ENCODE measurements around the gene CSPG4. TPM values are rescaled to one million over a fixed set of nuclear protein-coding genes. Genes with fewer than 3 reads are reported as not detected.

The CSPG4 gene
- total and polyA plus RNA-seq, 2 of the 4 experiments (the other 2 are of a cell fraction): 12.4 to 28.4 TPM

- H3K9me3 ChIP-seq (ENCODE audit: control insufficient read depth, insufficient read depth, low read length): no peaks in the 10 kb centered on the region
- peak overlapping the region; percentile 97 for H4K91ac ChIP-seq (ENCODE audit: insufficient read depth, low read depth, low read length)
- peak overlapping the region; percentile 64; the same call in 1 of the 2 replicates for H2BK120ac ChIP-seq (ENCODE audit: low read depth, low read length)
- peaks cover 32% of the 10 kb centered on the region for H3K36me3 ChIP-seq (ENCODE audit: control insufficient read depth, insufficient read depth, low read length)
- peak overlapping the region; percentile 94 for H3K27ac ChIP-seq (ENCODE audit: insufficient read depth, low read length)
- H3K23ac ChIP-seq (ENCODE audit: low read depth, low read length): peak overlapping the region; percentile 99
- peak overlapping the region; percentile 94 for H2AFZ ChIP-seq (replicated peaks; ENCODE audit: low read length, poor library complexity)
- peak overlapping the region; percentile 99 for H3K9ac ChIP-seq (ENCODE audit: low read depth, low read length)
- ChIA-PET CTCF (no interaction called here), POLR2A (ENCODE audit: unreplicated experiment) (interaction anchor here (1.0 kb wide), 2 partner anchors 12 to 196 kb away, joined by 3 to 12 read pairs; no protein-coding TSS in a partner anchor)
- H3K27me3 ChIP-seq (ENCODE audit: control insufficient read depth, insufficient read depth, low read length): no peaks in the 10 kb centered on the region
- dilution Hi-C loops (cut with HindIII; ENCODE audit: low sequenced_read_pairs, unreplicated experiment): no loop called here
- peak overlapping the region; percentile 99 for H3K14ac ChIP-seq (replicated peaks; ENCODE audit: low read depth, low read length)
- TF ChIP-seq MAZ (IDR thresholded peaks at IDR 0.05; ENCODE audit: borderline replicate concordance, low read depth, low read length) (no peak), MXI1 (IDR thresholded peaks at IDR 0.05; ENCODE audit: borderline replicate concordance, low read depth, low read length) (no peak), POLR2A (IDR thresholded peaks at IDR 0.05; ENCODE audit: low read depth, low read length) (no peak), FOS (IDR thresholded peaks at IDR 0.05; ENCODE audit: low read depth, low read length) (no peak), CEBPB (IDR thresholded peaks at IDR 0.05; ENCODE audit: low read depth, low read length) (no peak), RFX5 (IDR thresholded peaks at IDR 0.05; ENCODE audit: low read depth, low read length) (no peak), MAFK (IDR thresholded peaks at IDR 0.05; ENCODE audit: low read depth, low read length) (no peak), BHLHE40 (IDR thresholded peaks at IDR 0.05; ENCODE audit: low read depth, low read length) (no peak), NFE2L2 (IDR thresholded peaks at IDR 0.05; ENCODE audit: low read depth, low read length) (no peak), CHD1 (IDR thresholded peaks at IDR 0.05; ENCODE audit: low read depth, low read length) (no peak)
- TF ChIP-seq, protein P1, sequence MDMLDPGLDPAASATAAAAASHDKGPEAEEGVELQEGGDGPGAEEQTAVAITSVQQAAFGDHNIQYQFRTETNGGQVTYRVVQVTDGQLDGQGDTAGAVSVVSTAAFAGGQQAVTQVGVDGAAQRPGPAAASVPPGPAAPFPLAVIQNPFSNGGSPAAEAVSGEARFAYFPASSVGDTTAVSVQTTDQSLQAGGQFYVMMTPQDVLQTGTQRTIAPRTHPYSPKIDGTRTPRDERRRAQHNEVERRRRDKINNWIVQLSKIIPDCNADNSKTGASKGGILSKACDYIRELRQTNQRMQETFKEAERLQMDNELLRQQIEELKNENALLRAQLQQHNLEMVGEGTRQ (IDR thresholded peaks at IDR 0.05; ENCODE audit: low read depth, low read length): no peak
- TF ChIP-seq, protein P2, sequence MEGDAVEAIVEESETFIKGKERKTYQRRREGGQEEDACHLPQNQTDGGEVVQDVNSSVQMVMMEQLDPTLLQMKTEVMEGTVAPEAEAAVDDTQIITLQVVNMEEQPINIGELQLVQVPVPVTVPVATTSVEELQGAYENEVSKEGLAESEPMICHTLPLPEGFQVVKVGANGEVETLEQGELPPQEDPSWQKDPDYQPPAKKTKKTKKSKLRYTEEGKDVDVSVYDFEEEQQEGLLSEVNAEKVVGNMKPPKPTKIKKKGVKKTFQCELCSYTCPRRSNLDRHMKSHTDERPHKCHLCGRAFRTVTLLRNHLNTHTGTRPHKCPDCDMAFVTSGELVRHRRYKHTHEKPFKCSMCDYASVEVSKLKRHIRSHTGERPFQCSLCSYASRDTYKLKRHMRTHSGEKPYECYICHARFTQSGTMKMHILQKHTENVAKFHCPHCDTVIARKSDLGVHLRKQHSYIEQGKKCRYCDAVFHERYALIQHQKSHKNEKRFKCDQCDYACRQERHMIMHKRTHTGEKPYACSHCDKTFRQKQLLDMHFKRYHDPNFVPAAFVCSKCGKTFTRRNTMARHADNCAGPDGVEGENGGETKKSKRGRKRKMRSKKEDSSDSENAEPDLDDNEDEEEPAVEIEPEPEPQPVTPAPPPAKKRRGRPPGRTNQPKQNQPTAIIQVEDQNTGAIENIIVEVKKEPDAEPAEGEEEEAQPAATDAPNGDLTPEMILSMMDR (conservative IDR thresholded peaks at IDR 0.05; ENCODE audit: low read depth, low read length): no peak
- ATAC-seq (ENCODE audit: low read depth): no peak
- H2AK5ac ChIP-seq (ENCODE audit: low read depth, low read length): peak overlapping the region; percentile 87
- in situ Hi-C loops (cut with MboI; ENCODE audit: low sequenced_read_pairs): no loop called here
- H3K9me1 ChIP-seq (ENCODE audit: insufficient read depth, low read length): peaks cover 38% of the 10 kb centered on the region
- H2BK5ac ChIP-seq (ENCODE audit: low read depth, low read length, poor library complexity, severe bottlenecking): peak overlapping the region; percentile 95
- BruUV-seq (replicated peaks): no TSS peak
- H3K4me3 ChIP-seq (ENCODE audit: insufficient read depth, low read depth, low read length): peak overlapping the region; percentile 88
- no peak overlapping the region for H4K5ac ChIP-seq (ENCODE audit: low read depth, low read length)
- H2BK20ac ChIP-seq (ENCODE audit: low read depth, low read length): 0 out of 2 replicates have a peak overlapping the region, but pooled peaks have one; percentile 3
- H3K18ac ChIP-seq (ENCODE audit: low read depth, low read length): no peak overlapping the region
- peaks cover 54% of the 10 kb centered on the region for H4K20me1 ChIP-seq (ENCODE audit: insufficient read depth, low read length)
- peak overlapping the region; percentile 98 for H3K4ac ChIP-seq (ENCODE audit: low read depth, low read length)
- DNase-seq: no peak
- intact Hi-C loops (cut with micrococcal nuclease): no loop called here
- WGBS, 2 experiments (ENCODE audit: extremely low coverage in 2 of 2, insufficient read length in 1 of 2): 85% methylated on average over 4 of the region's 19 CpGs; no CpG with 5 or more reads in 1 of the 2 experiments
- H3K4me1 ChIP-seq (ENCODE audit: control insufficient read depth, insufficient read depth, low read length): peaks cover 44% of the 10 kb centered on the region
- peak overlapping the region; percentile 91 to 95; a peak in 3 of 4 replicates for H4K8ac ChIP-seq (ENCODE audit: low read depth in 2 of 2, low read length in 2 of 2)
- peak overlapping the region; percentile 55; the same call in 1 of the 3 replicates for H2BK15ac ChIP-seq (ENCODE audit: low read depth, low read length)
- H3K56ac ChIP-seq (ENCODE audit: extremely low read depth, insufficient read depth, low read length): peak overlapping the region; percentile 93; the same call in 1 of the 2 replicates
- H2AK9ac ChIP-seq (replicated peaks; ENCODE audit: low read depth, low read length, poor library complexity): peak overlapping the region; percentile 100
- peaks cover 29 to 83% of the 10 kb centered on the region in 2 experiments for H3K79me1 ChIP-seq (ENCODE audit: low read depth in 1 of 2, low read length in 2 of 2)
- peak overlapping the region; percentile 92 for H3K4me2 ChIP-seq (ENCODE audit: low read depth, low read length)
These were observed 63.4 kb downstream of the CSPG4 start for GRCh38 chr15:75649045-75649761.

Data from IMR-90 (cell line).